ENCODE data around the gene GRIK2. TPM values are rescaled to one million over a fixed set of nuclear protein-coding genes. Genes with fewer than 3 reads are reported as not detected.
A peak's percentile ranks its signal among the peaks of the same experiment; 100 is the strongest.

The GRIK2 gene
- total RNA-seq, 1 donor from 2014 or later, result 0.86 TPM

- TF ChIP-seq CTCF (conservative IDR thresholded peaks at IDR 0.05; ENCODE audit: low read depth, low read length), result no peak
- H3K4me3 ChIP-seq (ENCODE audit: low read depth, low read length), result no peak overlapping the region
- DNase-seq (ENCODE audit: low read depth), result peak; percentile 18
Observed at GRCh38 chr6:101818051-101818450, 424.5 kb downstream of the GRIK2 start.

- DNase-seq (ENCODE audit: low read depth), result no peak
- TF ChIP-seq CTCF (conservative IDR thresholded peaks at IDR 0.05; ENCODE audit: low read depth, low read length), result no peak
- no peak overlapping the region for H3K4me3 ChIP-seq (ENCODE audit: low read depth, low read length)
Observed at GRCh38 chr6:101824551-101825345, 431.2 kb downstream of the GRIK2 start.

- no peak overlapping the region for H3K4me3 ChIP-seq (ENCODE audit: low read depth, low read length)
- no peak for TF ChIP-seq CTCF (conservative IDR thresholded peaks at IDR 0.05; ENCODE audit: low read depth, low read length)
- no peak for DNase-seq (ENCODE audit: low read depth)
Observed at GRCh38 chr6:101826269-101826668, 432.8 kb downstream of the GRIK2 start.

- no peak for TF ChIP-seq CTCF (conservative IDR thresholded peaks at IDR 0.05; ENCODE audit: low read depth, low read length)
- H3K4me3 ChIP-seq (ENCODE audit: low read depth, low read length), result no peak overlapping the region
- no peak for DNase-seq (ENCODE audit: low read depth)
Observed at GRCh38 chr6:101826678-101827077, 433.2 kb downstream of the GRIK2 start.

GRCh38 chr6:101830501-101831031 lies 437.1 kb downstream of the GRIK2 start:
- no peak for TF ChIP-seq CTCF (conservative IDR thresholded peaks at IDR 0.05; ENCODE audit: low read depth, low read length)
- DNase-seq (ENCODE audit: low read depth), result no peak
- no peak overlapping the region for H3K4me3 ChIP-seq (ENCODE audit: low read depth, low read length)

GRCh38 chr6:101832371-101832770 lies 438.9 kb downstream of the GRIK2 start:
- H3K4me3 ChIP-seq (ENCODE audit: low read depth, low read length), result no peak overlapping the region
- no peak for DNase-seq (ENCODE audit: low read depth)
- TF ChIP-seq CTCF (conservative IDR thresholded peaks at IDR 0.05; ENCODE audit: low read depth, low read length), result no peak

GRCh38 chr6:101840100-101840499 lies 446.6 kb downstream of the GRIK2 start:
- H3K4me3 ChIP-seq (ENCODE audit: low read depth, low read length), result no peak overlapping the region
- TF ChIP-seq CTCF (conservative IDR thresholded peaks at IDR 0.05; ENCODE audit: low read depth, low read length), result no peak
- DNase-seq (ENCODE audit: low read depth), result no peak

Measured in epithelial cell of proximal tubule (primary cell).